Fibroblast of lung (primary cell): Measurements from ENCODE around the gene SSH2. TPM values are rescaled to one million over a fixed set of nuclear protein-coding genes. Genes with fewer than 3 reads are reported as not detected.

ENCODE experiments used
- DNase-seq, 2 donors: peaks; one replicate each; pipeline versions ENCODE4 v3.0.0 to v3.0.0-alpha.2; 2010; ENCODE audit warnings: low read depth in 2 of 2
- H2AFZ ChIP-seq: 2 replicates; pipeline ENCODE4 v1.5.1; 2012; ENCODE audit warnings: low read length, control low read depth, inconsistent platforms
- H3K27ac ChIP-seq: 2 replicates; pipeline ENCODE4 v1.5.1; 2011; ENCODE audit warnings: low read length, control low read depth; ENCODE audit not compliant: insufficient read depth
- H3K27me3 ChIP-seq: 2 replicates; pipeline ENCODE4 v1.5.1; 2011; ENCODE audit warnings: mild to moderate bottlenecking, low read length; ENCODE audit not compliant: control insufficient read depth, insufficient read depth
- H3K36me3 ChIP-seq: 2 replicates; pipeline ENCODE4 v1.5.1; 2011; ENCODE audit warnings: low read length; ENCODE audit not compliant: control insufficient read depth, insufficient read depth
- H3K4me1 ChIP-seq: 2 replicates; pipeline ENCODE4 v1.5.1; 2011; ENCODE audit warnings: low read length; ENCODE audit not compliant: control insufficient read depth, insufficient read depth; ENCODE audit errors: extremely low read depth
- H3K4me2 ChIP-seq: 2 replicates; pipeline ENCODE4 v1.5.1; 2011; ENCODE audit warnings: low read length, control low read depth; ENCODE audit not compliant: insufficient read depth; ENCODE audit errors: extremely low read depth
- H3K4me3 ChIP-seq, 4 experiments: fragments of 200-600 bp in 1 of 4; sonication (generic) in 1 of 4; replicated peaks in 1 of 4; 2 replicates each; pipeline ENCODE4 v1.5.1; 2011 to 2016; ENCODE audit warnings: low read length in 4 of 4, low read depth in 3 of 4, mild to moderate bottlenecking in 3 of 4, control low read depth in 2 of 4, inconsistent platforms in 1 of 4, mixed read lengths in 1 of 4; ENCODE audit not compliant: insufficient read depth in 1 of 4; ENCODE audit errors: control extremely low read depth in 1 of 4
- H3K79me2 ChIP-seq: 2 replicates; pipeline ENCODE4 v1.5.1; 2012; ENCODE audit warnings: mild to moderate bottlenecking, low read length, inconsistent platforms; ENCODE audit not compliant: control insufficient read depth, insufficient read depth
- H3K9ac ChIP-seq: 2 replicates; pipeline ENCODE4 v1.5.1; 2011; ENCODE audit warnings: mild to moderate bottlenecking, low read length, control low read depth; ENCODE audit not compliant: insufficient read depth
- H3K9me3 ChIP-seq: 2 replicates; pipeline ENCODE4 v1.5.1; 2012; ENCODE audit warnings: low read depth, low read length; ENCODE audit not compliant: control insufficient read depth, insufficient read depth
- H4K20me1 ChIP-seq: 2 replicates; pipeline ENCODE4 v1.5.1; 2011; ENCODE audit warnings: low read length; ENCODE audit not compliant: control insufficient read depth, insufficient read depth; ENCODE audit errors: extremely low read depth
- CTCF ChIP-seq, 2 donors: IDR thresholded peaks in 1 of 2; conservative IDR thresholded peaks in 1 of 2; 1 replicate in 1 of 2; 2 replicates in 1 of 2; pipeline ENCODE4 v1.5.1; 2011 to 2012; ENCODE audit warnings: low read length in 2 of 2, control low read depth in 1 of 2, inconsistent platforms in 1 of 2, low read depth in 1 of 2, mild to moderate bottlenecking in 1 of 2
- EZH2 ChIP-seq: IDR thresholded peaks from 2 replicates; pipeline ENCODE4 v1.5.1; 2012; ENCODE audit warnings: low read length, control low read depth, mild to moderate bottlenecking; ENCODE audit errors: missing control alignments
- polyA plus RNA-seq, 2 donors: library from polyadenylated mRNA; depleted of rRNA in 1 of 2; stranded (reverse) in 1 of 2; unstranded in 1 of 2; fragments of >200 nt; gene quantifications; 2 replicates each; pipeline ENCODE4 v1.2.1, GENCODE V29; 2011 to 2012; ENCODE audit warnings: missing spikeins in 1 of 2
- total RNA-seq: library from RNA; depleted of rRNA; stranded (reverse); fragments of >200 nt; gene quantifications from 2 replicates; pipeline ENCODE4 v1.2.1, GENCODE V29; 2014

SSH2 gene
- total and polyA plus RNA-seq, 2 donors (not counting 1 experiment from before 2014, with no cell fraction given) = 21.0 to 30.2 TPM

- H3K4me1 ChIP-seq = peaks cover 20% of the 10 kb centered on the region
- no peaks in the 10 kb centered on the region for H3K36me3 ChIP-seq
- no peak overlapping the region for H2AFZ ChIP-seq
- no peak for TF ChIP-seq EZH2
- TF ChIP-seq CTCF (conservative IDR thresholded peaks at IDR 0.05 in 1 of 2, IDR thresholded peaks at IDR 0.05 in 1 of 2; ENCODE audit: low read depth in 1 of 2, low read length in 2 of 2) = no peak
- peak overlapping the region in 2 of 4 experiments; percentile 46 to 58 for H3K4me3 ChIP-seq
- H3K9ac ChIP-seq = no peak overlapping the region
- H3K9me3 ChIP-seq = no peaks in the 10 kb centered on the region
- DNase-seq = peak; percentile 47 to 71
- H3K27ac ChIP-seq = peak overlapping the region; percentile 55
- no peaks in the 10 kb centered on the region for H4K20me1 ChIP-seq
- peaks cover 33% of the 10 kb centered on the region for H3K79me2 ChIP-seq
- peak overlapping the region; percentile 94 for H3K4me2 ChIP-seq
- no peaks in the 10 kb centered on the region for H3K27me3 ChIP-seq
Observed at GRCh38 chr17:29590411-29591145, 339.4 kb downstream of the SSH2 start.

- Histone ChIP-seq H3K4me3 (peak within 1 kb of the TSS; percentile 72 to 85 (median 80)), H3K4me2 (peak within 1 kb of the TSS; percentile 94), H3K36me3 (no peaks in the 10 kb centered on the region), H3K4me1 (peaks cover 20% of the 10 kb centered on the region), H4K20me1 (no peaks in the 10 kb centered on the region), H3K9me3 (no peaks in the 10 kb centered on the region), H3K79me2 (peaks cover 40% of the 10 kb centered on the region), H3K9ac (peak within 1 kb of the TSS; percentile 47), H2AFZ (peak within 1 kb of the TSS; percentile 86), H3K27ac (peak within 1 kb of the TSS; percentile 61), H3K27me3 (no peaks in the 10 kb centered on the region)
- peak; percentile 79 for DNase-seq
- TF ChIP-seq CTCF (conservative IDR thresholded peaks at IDR 0.05 in 1 of 2, IDR thresholded peaks at IDR 0.05 in 1 of 2; ENCODE audit: low read depth in 1 of 2, low read length in 2 of 2) (no peak), EZH2 (no peak)
Observed at GRCh38 chr17:29589524-29590410, 340.3 kb downstream of the SSH2 start, which contains the start of gene GIT1. Gene GIT1 (minus strand): TSS chr17:29589648. CDS start chr17:29589378, 270 bp downstream.
